ENCODE data around the gene KCTD21.

KCTD21 gene

GRCh38 chr11:78218707-78219492 is 30.5 kb upstream of the KCTD21 start:
- no peak for DNase-seq (ENCODE audit: low read depth)

- no peak for DNase-seq (ENCODE audit: low read depth)
Observed at GRCh38 chr11:78217650-78218541, 29.5 kb upstream of the KCTD21 start.

- no peak for DNase-seq (ENCODE audit: low read depth)
Observed at GRCh38 chr11:78216571-78217287, 28.3 kb upstream of the KCTD21 start.

DNA sequence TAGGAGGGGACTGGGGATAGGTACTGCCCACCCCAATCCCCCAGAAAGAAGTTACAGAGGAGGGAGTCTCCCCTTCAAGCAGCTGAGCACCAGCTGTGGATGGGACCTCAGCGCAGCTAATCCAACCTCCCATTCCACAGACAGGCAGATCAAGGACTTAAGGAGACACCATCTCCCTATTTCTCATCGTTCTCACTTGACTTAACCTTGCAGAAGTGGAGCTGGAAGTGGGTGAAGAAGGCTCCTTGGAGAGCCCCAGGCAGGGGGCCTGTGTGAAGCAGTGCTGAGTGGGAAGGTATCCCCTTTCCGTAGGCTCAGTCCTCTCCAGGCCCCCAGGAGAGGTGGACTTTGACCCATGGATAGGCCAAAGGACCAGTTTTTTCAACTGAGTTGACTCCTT is 27.6 kb upstream of the KCTD21 start:
- DNase-seq (ENCODE audit: low read depth): no peak

- DNase-seq (ENCODE audit: low read depth): no peak
Observed at GRCh38 chr11:78214331-78215194, 26.1 kb upstream of the KCTD21 start.

DNA sequence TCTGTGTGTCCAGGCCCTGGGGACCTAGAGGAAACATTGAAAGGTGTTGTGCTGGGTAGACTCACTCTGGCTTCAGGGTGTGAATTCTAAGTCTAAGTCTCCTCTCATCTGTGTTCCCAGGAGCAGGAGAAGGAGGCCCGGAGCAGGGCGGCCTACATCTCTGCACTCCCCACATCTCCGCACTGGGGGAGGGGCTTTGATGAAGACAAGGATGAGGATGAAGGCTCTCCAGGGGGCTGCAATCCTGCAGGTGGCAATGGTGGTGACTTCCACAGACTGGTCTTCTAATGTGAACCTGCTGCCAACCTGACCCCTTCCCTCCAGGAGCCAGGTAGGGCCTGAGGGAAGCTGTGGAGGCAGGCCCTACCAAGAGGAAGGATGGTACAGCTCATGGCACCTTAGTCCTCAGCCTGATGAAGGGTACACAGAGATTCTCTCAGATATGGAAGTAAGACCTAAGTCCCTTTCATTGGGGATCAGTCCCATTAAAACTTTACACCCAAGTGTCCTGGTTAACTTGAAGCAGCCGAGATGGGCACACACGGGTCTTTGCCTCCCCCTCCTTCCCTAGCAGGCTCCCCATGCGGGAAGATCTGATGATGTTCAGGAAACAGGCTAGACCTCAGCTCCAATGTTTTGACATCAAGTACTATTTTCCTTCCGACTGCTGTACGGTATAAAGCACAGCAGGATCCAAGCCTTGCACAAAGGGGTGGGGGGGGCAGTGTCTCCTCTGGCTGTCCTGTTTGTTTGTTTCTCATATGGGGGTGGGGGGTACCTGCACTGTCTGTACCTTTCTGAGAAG is 25.3 kb upstream of the KCTD21 start:
- no peak for DNase-seq (ENCODE audit: low read depth)

GRCh38 chr11:78212586-78213371 is 24.4 kb upstream of the KCTD21 start:
- DNase-seq (ENCODE audit: low read depth): no peak

GRCh38 chr11:78211565-78211964 is 23.1 kb upstream of the KCTD21 start:
- DNase-seq (ENCODE audit: low read depth): no peak

DNA sequence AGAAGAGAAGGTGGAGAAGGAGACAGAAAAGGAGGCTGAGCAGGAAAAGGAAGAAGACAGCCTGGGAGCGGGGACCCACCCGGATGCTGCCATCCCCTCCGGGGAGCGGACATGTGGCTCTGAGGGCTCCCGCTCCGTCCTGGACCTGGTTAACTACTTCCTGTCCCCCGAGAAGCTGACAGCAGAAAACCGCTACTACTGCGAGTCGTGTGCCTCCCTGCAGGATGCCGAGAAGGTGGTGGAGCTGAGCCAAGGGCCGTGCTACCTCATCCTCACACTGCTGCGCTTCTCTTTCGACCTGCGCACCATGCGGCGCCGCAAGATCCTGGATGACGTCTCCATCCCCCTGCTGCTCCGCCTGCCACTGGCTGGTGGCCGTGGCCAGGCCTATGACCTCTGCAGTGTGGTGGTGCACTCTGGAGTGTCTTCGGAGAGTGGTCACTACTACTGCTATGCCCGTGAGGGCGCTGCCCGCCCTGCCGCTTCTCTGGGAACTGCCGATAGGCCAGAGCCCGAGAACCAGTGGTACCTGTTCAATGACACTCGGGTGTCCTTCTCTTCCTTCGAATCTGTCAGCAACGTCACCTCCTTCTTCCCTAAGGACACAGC is 21.7 kb upstream of the KCTD21 start:
- DNase-seq (ENCODE audit: low read depth): no peak

- no peak for DNase-seq (ENCODE audit: low read depth)
Observed at GRCh38 chr11:78209478-78209877, 21.1 kb upstream of the KCTD21 start.

DNA sequence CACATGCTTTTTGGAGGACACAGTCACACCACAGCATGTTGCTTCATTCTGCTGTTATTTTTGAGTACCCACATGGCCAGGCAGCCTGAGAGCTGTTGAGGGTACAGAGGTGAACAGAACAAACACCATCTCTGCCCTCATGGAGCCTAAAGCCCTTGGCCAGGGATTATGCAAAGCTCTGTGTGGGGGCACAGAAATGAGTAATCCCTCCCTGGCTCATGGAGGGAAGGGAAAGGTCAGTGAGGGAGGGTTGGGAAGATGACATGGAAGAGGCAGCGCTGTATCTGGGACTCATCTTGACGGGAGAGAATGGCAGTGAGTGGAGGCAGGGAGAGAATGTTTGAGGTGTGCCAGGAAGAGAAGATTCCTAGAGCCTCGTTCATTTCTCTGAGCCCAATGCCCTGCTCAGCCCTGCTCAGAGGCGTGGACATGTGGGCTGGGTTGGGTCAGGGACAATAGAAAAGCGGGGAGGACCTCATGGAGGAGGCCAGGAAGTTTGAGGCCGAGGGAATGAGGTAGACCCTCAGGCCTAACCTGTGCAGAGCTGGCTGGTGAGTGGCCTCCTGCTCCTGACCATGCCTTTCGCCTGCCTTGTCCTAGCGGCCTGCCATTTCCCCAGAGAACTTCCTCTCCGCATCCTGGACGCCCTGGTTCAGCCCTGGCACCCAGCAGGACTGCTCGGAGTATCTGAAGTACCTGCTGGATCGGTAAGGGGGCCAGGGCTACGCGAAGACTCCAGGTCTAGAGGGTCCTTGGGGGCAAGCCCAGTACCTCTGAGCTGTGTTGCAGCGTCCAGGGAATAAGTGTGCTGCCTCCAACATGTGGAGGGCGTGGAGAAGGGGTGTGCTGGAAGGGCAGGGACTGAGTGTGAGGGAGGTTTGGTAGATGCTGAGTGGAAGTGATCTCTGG is 20.1 kb upstream of the KCTD21 start:
- DNase-seq (ENCODE audit: low read depth): no peak

DNA sequence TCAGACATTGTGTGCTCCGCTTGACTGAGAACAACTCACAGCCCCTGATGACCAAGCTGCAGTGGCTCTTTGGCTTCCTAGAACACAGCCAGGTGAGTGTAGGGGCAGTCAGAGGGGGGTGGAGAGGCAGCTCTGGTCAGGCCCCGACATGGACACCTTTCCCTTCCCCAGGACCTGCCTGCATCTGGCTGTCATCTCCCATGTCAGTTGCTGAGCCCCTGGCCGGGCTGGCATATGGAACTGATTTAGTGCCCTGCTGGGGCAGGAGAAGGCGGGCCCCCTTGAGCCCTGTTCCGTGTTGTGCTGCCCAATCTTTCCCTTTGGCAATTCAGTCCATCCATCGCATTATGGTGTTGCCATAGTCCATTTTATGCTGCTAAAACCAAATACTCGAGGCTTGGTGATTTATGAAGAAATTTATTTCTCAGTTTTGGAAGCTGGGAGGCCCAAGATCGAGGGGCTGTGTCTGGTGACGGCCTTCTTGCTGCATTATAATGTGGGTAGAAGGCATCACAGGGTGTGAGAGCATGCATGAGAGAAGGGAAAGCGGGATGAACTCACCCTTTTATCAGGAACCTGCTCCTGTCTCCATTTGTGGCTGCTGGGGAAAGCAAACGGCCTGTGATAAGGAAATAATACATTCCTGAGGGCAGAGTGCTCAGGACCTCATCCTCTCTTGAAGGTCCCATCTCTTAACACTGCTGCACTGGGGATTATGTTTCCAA is 19.3 kb upstream of the KCTD21 start:
- DNase-seq (ENCODE audit: low read depth): no peak

GRCh38 chr11:78205691-78206090 is 17.3 kb upstream of the KCTD21 start:
- no peak for DNase-seq (ENCODE audit: low read depth)

DNA sequence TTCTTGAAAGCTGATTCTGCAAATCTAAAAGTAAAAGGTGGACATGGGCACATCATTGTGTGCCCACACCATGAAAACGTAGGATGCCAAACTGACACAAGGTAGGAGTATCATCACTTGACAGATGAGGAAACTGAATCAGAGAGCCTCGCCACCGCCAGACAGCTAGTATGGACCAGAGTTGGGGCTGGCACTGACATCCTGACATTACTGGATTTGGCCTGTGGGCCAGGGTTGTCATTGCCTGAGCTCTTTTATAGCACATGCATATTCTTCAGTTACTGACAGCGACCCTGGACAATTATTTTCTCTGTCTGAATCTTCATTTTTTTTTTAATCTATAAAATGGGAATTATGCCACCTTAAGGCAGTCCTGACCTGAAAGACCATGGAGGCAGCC is 16.8 kb upstream of the KCTD21 start:
- DNase-seq (ENCODE audit: low read depth): no peak

- DNase-seq (ENCODE audit: low read depth): no peak
Observed at GRCh38 chr11:78203184-78203583, 14.8 kb upstream of the KCTD21 start.

DNA sequence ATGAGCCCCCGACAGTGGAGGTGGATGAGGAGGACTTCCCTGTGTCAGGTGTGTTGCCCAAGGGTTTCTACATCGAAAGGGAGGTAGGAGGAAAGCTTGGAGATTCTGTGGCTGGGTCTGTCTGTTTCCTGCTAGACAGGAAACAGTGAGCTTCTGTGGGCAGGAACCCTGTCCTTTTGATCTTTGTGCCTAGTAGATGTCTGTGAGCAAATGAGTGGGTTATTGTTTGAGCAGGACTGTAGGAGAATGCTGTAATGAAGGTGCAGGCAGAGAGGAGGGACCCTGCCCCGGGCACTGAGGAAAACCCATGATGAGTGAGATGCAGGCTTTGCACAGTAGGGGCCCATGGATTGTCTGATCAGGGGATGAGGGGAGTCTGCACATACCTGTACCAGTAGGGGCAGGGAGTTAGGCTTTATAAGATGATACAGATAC is 14.3 kb upstream of the KCTD21 start:
- DNase-seq (ENCODE audit: low read depth): no peak

GRCh38 chr11:78201096-78201818 is 12.8 kb upstream of the KCTD21 start:
- no peak for DNase-seq (ENCODE audit: low read depth)
